Stimulated activated CD8-positive, alpha-beta memory T cell treated with anti-CD3 and anti-CD28 coated beads, Interleukin-2, amount 100 ng/mL, for 1 hour (primary cell): ENCODE data around the gene CHADL.
"Not testable (repeated sequence)": the region's sequence is repeated elsewhere in the genome, so short reads cannot be mapped to it uniquely, and the experiment has no call there.

Experiments used
- DNase-seq, 2 donors: peaks; one replicate each; pipeline ENCODE4 v3.0.0-alpha.2; 2020; ENCODE audit warnings: low read depth in 2 of 2

CHADL gene

DNA sequence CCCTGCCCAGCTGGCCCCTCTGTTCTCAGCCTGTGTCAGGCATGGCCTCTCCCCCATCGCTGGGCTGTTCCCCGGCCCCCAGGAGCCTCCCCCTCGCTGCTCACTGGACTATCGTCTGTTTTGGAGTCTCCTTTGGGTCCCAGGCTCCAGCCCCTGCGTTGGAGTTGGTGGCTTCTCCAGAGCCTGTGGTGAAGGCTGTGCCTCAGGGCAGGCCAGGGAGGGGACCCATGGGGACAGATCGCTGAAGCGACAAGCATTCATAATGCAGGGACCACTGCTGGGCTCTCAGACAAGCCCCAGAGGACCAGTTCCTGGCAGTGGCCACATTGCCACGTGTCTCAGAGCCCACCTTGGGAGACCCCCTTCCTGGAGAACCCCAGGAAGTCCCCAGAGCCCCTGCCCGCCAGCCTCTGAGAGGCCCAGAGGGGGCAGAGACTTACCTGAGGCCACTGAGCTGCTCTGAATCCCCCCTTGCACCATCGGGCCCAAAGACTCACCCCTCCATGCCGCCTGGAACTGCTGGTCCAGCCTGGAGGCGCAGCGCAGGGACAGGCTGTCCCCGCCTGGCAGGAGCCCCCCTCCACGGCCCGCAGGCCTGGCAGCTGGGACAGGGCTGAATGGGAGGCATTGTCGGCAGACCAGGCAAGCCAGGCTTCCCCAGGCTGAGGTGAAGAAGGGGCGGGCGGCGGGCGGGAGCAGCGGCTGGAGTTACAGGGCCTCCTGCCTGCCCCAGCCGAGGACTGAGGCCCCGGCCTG lies at the start of gene CHADL:
CHADL (minus strand) TSS at position 555 of the 756 bp plus-strand sequence; CDS start at position 505, 50 bp downstream.
- no peak for DNase-seq

- DNase-seq, result no peak
Measured at GRCh38 chr22:41289671-41290070, 48.9 kb upstream of the CHADL start.

DNA sequence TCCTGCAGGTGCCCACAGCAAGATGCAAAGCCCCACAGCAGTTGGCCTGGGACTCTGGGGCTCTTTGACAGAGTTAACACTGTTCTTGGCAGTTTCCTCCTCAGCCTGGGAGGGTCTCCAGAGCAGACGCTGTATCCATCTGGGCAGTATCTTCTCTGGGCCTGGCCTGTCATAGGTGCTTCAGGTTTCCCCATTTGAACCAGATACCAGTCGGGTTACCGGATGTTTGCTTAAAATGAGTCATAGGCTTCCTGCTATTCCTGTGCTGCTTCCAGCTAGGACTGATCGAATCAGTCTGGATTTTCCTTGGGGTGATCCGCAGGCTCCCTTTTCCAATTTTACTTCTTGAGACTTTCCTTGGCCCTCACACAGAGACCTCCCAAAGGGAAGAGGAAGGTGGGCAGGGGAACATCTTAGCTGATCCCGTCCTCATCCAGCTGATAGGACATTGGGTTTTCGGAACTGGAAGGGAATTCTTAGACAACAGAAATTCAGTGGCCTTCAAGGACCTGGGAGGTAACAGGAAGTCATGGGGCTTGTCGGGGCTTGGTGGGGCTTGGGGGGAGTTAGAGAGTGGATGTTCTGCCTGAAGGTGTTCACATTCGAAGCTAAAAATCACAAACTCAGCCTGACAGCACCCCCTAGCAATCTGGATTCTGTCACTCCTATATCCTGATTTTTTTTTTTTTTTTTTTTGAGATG lies 47.7 kb upstream of the CHADL start:
- DNase-seq, result no peak

DNA sequence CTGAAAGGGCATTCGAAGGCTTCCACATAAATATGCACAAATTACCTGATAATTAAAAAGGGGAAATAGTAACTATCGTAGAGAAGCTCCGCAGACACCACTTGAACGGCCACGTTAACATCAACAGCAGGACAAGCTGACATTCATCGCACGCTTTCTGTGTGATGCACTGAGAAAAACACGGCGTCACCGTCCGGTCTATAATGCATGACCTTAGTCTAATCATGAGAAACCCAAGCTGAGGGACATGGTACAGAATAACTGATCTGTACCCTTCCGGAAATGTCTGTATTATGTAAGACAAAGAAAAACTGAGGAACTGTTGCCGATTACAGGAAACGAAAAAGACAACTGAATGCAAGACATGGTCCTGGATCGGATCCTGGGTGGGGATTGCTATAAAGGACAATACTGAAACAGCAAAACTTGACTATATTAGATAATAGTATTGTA lies 45.9 kb upstream of the CHADL start:
- DNase-seq, result peak in 1 of 2 donors; percentile 14

GRCh38 chr22:41285820-41286638 lies 45.3 kb upstream of the CHADL start, which contains the start of gene RANGAP1:
Gene RANGAP1, minus strand, starts transcription at chr22:41286187. Its CDS starts 5,143 bp downstream, at chr22:41281044.
- peak; percentile 94 to 95 for DNase-seq

DNA sequence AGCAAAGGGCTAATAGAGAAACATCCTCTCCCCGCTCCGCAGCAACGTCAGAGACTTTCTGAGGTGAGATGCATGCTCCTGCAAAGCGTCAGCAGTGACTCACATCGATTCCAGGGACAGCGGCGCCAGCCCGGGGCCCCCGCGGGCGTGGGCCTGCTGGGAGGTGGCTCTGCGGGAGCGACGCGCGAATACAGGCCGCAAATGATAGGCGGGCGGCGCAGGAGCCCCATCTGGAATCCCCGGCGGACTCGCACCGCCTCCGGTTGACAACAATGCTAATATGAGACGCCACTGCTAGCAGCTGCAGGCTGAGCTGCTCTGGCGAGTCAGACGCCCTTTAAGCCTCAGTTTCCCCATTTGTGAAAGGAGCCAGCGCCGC lies 44.7 kb upstream of the CHADL start:
- peak; percentile 46 to 68 for DNase-seq

- DNase-seq, result no peak
Measured at GRCh38 chr22:41284465-41284864, 43.7 kb upstream of the CHADL start.

DNA sequence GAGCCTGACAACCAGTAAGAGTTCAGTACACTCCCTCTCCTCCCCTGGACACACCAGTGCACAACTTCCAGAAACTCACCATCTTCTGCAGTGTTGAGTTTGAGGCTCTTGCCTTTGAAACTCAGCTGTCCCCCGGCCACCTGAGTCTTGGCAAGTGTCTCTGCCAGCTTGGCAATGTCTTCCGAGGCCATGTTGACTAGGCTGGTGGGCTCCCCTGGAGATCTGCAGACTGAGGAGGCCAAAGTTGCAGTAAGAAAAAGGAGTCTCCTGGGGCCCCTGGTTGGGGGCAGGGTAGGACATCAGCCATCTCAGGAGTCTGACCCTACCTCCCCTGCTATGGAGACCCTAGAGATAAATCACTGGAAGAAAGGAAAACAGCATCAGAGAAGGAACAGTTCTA lies 40.1 kb upstream of the CHADL start:
- no peak for DNase-seq

GRCh38 chr22:41280065-41280464 lies 39.3 kb upstream of the CHADL start:
- DNase-seq, result no peak

DNA sequence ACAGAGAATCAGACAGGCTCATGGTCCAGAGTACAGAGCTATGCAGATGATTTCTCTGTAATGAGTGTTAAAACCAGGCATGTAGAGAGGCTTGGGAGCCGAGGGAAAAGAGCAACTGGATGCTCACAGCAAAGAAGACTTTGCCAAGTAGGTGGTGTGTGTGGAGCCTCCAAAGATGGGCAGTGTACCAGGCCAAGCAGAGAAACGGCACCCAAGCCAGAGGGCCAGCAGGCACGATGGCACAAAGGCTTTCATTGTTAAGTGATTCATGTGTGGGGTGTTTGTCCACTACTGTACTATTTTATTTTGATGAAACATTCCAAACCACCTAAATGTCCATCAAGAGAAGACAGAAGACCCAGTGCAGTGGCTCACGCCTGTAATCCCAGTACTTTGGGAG lies 34.1 kb upstream of the CHADL start:
- no peak for DNase-seq

- DNase-seq, result no peak
Measured at GRCh38 chr22:41273128-41273527, 32.4 kb upstream of the CHADL start.

GRCh38 chr22:41271787-41272186 lies 31.1 kb upstream of the CHADL start:
- DNase-seq, result no peak

DNA sequence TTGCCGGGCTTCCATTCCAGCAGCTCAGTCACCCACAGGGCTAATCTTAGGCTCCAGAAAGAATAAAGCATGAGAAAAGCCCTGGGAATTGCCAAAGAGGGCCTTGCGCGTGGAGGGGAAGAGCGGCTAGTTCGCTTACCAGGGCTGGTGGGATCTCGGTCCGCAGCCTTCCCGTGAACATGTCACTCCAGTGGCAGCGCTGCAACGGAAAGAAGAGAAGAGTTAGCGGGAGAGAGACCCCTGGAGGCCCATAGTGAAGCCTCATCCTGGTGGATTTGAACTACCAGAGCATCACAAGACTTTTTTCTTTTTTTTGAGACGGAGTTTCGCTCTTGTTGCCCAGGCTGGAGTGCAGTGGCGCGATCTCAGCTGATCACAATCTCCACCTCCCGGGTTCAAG lies 27.2 kb upstream of the CHADL start:
- DNase-seq, result no peak

DNA sequence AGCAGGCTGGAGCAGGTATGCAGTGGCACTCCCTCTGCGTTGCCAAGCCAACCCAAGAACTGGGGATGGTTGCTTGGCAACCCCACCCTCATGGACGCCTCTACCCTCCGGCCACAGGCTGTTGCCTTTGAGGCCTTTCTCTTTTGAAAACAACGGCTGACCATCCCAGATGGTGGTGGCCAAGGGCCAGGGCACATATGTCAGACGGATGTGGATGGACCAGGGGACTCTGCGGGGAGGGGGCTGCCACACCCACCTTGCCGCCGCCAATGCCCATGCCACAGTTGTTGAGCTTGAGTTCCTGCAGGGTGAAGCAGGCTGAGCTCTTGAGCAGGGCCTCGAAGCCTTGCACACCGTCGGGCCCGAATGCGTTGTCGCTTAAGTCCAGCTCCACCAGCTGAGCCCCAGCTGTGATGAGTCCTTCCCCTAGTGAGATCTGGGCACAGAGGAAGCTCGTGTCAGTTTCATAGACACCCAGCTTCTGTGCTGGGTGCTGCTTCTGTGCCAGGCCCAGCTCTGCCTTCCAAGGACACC lies 23.7 kb upstream of the CHADL start:
- no peak for DNase-seq

GRCh38 chr22:41263704-41264103 lies 23.0 kb upstream of the CHADL start:
- DNase-seq, result no peak

GRCh38 chr22:41262250-41262765 lies 21.6 kb upstream of the CHADL start:
- no peak for DNase-seq

- DNase-seq, result no peak
Measured at GRCh38 chr22:41261541-41262249, 21.0 kb upstream of the CHADL start.

GRCh38 chr22:41260871-41261270 lies 20.1 kb upstream of the CHADL start:
- DNase-seq, result no peak

- not testable (repeated sequence) for DNase-seq
Measured at GRCh38 chr22:41259756-41260155, 19.0 kb upstream of the CHADL start.

DNA sequence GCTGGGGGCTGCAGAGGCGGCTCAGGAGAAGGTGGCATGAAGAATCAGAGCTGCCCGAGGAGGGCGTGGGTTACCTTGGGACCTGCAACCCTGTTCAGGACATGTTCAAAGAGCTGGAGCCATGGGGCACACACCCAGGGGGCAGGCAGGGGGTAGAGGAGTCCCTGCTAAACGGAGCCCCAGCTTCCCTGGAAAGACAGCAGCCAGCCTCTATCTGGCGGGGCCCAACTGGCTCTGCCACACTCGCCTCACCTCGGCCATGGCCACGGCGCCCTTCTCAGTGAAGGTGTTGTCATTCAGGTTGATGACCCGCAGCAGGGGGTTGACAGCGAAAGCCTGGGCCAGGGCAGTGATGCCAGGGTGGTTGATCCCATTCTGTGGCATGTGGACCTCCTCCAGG lies 17.0 kb upstream of the CHADL start:
- no peak for DNase-seq
